Embryonic facial prominence (tissue), 1 donor: ENCODE data around the gene STARD6.
"Not testable (repeated sequence)": the region's sequence is repeated elsewhere in the genome, so short reads cannot be mapped to it uniquely, and the experiment has no call there.

Experiments used
- DNase-seq: peaks from one replicate; pipeline ENCODE4 v3.0.0-alpha.2; 2016; ENCODE audit errors: extremely low spot score

STARD6 gene, protein sequence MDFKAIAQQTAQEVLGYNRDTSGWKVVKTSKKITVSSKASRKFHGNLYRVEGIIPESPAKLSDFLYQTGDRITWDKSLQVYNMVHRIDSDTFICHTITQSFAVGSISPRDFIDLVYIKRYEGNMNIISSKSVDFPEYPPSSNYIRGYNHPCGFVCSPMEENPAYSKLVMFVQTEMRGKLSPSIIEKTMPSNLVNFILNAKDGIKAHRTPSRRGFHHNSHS

DNA sequence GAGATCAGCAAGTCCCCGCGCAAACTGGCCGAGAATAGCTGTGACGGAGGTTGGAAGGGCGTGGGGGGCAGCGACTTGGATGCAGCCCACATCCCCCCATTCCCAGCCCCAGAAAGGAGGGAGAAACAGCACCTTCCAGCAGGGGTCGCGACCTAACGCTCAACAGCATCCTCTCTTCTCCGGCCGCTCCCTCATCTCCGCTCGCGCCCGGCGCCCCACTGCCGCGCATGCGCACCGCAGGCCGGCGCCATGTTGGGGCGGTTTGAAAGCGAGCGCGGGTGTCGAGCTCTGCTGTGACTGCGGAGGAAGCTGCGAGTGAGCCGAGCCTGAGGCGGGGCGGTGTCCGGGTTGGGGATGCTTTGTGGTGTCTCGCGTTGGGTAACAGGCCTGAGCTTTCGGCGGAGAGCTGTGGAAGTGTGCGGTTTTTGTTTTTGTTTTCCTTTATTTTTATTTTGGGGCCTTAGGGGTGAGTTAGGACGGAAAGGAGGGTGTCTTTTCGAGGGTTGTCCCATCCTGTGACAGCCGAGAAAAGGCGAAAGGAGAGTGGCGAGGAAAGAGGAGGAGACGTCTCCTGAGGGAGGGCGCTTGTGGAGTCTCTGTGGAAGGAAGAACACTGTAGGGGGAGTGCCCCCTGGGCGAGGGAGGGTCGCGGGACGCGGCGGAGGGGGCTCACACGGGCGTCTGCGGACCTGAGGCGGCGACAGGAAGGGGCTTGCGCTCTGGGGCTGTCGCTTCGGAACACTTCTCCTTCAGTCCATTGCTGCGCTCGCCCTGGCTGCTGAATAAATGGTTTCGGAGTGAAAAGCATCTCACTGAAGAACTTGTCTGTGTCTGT, at the start of gene STARD6, which contains the start of gene C18orf54:
STARD6 (minus strand) TSS at position 199 of the 835 bp plus-strand sequence. CDS start 3,285 bp downstream, outside the sequence.
C18orf54 (plus strand) TSS at position 247 of the 835 bp plus-strand sequence. CDS start 2,667 bp downstream, outside the sequence.
- peak; percentile 77 for DNase-seq

DNA sequence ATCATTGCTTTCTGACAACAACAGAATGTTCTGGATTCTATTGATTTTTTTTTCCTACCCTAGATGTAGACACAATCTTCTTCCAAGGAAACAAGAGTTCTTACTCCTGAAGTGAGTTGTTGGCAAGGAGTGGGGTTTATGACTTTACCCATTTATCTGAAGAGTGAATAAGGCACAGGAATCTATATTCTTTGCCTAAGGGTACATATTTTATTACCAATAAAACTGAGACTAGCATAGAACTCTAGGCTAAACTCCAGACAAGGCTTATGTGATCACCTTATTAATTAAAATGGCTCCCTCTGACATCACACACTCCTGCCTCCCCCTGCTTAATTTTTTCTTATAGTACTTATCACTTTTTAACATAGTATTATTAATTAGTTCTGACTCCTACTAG, 47.6 kb upstream of the STARD6 start:
- DNase-seq = no peak

DNA sequence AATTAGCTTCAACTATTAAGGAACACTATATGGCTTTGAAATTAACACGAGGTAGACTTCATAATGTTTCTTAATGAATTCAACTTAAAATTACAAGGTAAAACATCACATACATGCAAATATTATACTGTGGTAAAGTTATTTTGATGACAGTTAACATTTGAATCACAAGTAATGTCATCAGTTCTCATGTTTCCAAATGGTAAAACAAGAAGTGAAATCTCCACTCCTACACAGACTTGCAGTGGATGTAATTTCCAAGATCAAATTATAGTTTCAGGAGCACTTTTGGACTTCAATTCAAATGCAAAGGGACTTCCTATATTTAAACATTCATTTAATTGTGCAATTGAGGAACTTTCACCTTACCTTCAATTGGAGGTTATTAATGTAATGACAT, 39.1 kb upstream of the STARD6 start:
- no peak for DNase-seq

DNA sequence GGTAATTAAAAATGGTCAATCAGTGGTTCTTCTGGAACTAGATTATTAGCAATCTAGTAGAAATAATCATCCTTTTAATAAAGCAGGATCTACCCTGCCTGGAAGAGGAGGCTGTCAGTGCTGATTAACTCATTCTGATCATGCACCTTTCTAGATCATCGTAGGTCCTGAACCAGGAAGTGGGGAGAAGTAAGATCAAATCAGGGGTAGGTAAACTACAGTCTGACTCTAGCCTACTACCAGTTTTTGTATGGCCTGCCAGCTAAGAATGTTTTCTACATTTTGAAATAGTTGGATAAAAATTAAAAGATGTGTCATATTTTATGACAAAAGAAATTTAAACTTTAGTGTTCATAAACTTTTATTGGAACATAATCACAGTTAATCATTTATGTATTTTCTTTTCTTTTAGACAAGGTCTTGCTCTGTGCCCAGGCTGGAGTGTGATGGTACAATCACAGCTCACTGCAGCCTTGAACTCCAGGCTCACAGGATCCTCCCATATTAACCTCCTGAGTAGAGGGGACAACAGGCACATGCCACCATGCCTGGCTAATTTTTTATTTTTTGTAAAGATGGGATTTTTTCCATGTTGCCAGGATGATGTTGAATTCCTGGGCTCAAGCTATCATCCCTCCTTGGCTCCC, 36.1 kb upstream of the STARD6 start:
- DNase-seq = no peak

DNA sequence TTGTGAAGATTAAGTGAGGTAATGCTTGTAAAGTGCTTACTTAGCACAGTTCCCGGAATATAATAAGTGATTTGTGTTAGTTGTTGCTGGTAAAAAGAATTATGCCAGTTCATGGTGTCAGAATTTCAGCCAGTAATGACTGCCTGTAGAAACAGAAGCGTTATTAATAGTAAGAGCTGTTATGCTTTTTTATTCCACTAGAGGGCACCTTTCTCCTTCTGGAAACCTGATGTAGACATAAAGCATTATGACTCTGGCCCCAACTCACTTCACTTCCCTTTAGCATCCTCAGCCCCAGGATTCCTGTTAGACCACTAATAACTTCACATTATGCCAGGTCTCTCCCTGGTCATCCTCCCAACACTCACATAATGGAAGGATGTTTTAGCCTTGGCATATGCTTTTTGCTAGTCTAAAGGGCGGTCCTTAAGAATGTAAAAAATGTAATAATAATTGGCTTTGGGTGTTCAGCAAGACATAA, 34.9 kb upstream of the STARD6 start:
- DNase-seq = peak; percentile 36

DNA sequence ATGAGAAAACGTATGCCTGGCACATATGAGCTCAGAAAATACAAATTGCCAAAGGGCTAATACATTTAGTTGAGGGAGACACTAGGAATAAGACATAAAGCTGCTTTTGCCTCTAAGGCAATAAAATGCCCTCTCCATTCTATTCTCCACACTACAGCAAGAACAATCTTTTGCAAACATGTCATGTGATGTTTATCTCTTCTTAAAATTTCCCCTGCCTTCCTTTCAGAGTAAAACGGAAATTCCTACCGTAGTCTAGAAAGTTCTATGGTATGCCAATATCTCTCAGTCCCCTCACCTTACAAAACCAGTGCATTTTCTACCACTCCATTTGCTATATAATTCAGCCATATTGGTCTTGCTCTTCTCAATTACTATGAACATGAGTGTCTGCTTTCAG, 33.2 kb upstream of the STARD6 start:
- DNase-seq = no peak

DNA sequence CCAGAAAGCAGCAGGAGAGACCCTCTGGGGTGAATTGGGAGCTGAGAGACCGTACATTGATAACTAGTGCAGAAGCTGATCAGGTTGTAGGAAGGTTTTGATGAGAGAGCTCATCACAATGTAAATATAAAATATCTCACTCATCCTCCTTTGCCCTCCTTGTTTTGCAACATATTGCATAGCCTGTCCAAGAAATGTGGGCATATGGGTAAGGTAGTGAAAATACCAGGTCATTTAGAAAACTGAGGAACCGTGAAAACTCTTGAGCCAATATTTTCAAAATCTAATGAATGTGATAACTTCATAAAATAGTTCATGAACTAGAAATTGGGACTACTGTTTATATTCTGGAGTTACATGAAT, 31.5 kb upstream of the STARD6 start:
- no peak for DNase-seq

DNA sequence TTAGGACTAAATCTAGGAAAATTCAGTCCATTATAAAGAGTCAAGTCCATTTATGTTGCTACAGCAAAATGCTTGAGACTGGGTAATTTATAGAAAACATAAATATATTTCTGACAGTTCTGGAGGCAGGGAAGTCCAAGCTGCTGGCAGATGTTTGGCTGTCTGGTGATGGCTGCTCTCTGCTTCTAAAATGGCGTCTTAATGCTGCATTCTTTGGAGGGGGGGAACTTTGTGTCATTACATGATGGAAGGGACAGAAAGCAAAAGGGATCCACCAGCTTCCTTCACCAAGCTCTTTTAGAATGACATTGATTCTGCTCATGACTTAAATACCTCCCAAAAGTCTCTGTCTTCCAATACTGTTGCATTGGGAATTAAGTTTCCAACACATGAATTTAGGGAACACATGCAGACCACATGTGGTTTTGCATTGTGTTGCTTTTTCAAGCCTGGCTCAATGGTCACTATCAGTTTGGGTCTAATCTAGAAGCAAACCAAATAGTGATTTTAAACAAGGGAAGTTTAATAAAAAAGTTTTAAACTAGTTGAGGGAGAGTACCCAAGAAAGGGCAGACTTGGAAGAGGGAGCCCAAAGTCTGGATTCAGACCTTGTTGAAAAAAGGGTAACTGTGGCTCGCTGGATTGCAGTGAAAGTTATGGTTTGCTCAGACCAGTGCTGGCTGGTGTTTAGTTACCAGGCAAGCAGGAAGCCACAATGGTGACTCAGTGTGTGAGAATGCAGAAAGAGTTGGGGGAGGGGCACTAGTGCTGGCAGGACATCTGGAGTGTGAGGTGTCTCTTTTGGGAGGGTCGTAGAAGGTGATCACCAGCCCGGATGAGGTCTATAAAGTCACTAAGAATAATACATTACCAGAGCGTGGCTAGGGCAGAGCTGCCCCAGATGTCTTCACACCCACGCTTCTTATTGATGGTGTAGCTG, 30.8 kb upstream of the STARD6 start:
- DNase-seq = no peak

DNA sequence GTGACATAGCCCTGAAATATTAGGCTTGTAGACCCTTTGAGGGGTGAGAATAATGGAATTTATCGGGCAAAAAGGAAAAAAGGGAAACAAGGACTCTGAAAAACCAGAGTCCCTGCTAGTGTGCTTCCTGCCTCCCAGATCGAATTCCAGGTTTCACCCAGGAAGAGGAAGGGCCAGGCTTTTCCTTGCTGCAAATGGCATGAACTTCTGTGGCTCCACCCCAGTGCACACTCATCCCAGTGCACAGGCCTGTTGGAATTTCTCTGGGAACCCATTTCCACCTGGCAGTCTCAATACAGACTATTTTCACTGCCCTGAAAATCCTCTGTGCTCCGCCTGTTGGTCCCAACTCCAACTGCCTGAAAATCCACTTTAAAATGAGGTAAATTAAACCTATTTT, 30.0 kb upstream of the STARD6 start:
- DNase-seq = no peak

DNA sequence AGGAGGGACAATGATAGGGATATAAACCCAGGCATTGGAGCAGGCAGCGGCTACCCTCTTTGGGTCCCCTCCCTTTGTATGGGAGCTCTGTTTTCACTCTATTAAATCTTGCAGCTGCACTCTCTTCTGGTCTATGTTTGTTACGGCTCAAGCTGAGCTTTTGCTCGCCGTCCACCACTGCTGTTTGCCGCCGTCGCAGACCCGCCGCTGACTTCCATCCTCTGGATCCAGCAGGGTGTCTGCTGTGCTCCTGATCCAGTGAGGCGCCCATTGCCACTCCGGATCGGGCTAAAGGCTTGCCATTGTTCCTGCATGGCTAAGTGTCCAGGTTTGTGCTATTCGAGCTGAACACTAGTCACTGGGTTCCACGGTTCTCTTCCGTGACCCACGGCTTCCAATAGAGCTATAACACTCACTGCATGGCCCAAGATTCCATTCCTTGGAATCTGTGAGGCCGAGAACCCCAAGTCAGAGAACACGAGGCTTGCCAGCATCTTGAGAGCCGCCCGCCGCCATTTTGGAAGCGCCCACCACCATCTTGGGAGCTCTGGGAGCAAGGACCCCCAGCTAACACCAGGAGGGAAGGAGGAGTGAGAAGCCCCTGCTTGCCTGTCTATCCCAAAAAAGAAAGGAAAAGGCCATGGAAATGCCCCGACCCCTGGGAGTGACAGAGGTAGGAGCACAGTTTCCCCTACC, 29.3 kb upstream of the STARD6 start:
- DNase-seq = not testable (repeated sequence)

DNA sequence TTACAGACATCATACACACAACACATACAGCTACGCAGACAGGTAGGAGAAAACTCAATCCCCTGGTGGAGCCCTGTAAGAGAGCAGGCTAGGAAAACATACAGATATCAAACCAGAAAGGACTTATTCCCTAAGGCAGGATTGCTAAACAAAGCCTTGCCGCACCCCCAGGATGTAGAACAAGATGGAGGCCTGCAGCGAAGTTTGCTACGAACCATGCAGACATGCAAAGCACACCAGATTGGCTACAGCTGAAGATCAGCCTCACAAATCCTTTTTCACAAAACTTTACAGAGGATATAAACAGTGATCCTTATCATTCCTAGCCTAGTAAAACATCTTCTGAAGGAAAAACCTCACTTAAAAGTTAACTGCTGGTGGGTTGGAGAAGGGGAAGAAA, 28.4 kb upstream of the STARD6 start:
- DNase-seq = no peak

DNA sequence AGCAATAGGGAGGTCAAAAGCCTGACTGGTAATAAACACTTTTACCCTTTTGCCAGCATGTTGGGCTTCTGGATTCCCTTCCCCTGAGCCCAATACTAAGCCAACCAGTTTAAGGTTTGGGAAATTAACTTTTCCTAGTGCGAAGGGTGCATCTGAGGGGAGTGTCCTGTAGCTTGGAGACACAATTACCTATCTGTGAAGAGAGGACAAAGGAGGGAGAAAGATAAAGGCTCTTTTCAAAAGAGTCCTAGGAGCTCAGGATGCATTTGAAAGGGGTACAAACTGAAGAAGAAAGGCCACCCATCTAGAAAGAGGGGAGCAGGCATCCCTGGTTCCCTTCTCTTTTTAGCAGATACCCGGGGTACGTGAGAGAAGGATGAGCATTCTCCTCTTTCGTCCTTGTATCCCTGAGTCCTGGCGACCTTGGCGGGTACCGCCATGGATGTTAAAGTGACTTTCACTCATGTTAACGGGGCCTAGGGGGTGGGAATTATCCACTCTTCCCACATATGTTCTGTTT, 25.1 kb upstream of the STARD6 start:
- no peak for DNase-seq

DNA sequence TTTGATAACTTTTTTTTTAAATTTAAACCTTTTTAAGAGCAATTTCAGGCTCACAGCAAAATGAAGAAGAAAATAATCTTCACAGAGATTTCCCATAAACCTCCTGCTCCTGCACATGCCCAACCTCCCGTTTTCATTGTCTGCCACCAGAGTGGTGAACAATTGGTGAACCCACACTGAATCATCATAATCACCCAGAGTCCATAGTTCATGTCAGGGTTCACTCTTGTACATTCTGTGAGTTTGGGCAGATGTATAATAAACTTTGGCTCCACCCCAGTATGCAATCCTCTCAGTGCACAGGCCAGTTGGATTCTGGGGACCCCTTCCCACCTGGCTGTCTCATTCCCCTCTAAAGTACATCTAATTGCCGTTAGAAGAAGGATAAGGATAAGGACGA, 24.4 kb upstream of the STARD6 start:
- DNase-seq = no peak

DNA sequence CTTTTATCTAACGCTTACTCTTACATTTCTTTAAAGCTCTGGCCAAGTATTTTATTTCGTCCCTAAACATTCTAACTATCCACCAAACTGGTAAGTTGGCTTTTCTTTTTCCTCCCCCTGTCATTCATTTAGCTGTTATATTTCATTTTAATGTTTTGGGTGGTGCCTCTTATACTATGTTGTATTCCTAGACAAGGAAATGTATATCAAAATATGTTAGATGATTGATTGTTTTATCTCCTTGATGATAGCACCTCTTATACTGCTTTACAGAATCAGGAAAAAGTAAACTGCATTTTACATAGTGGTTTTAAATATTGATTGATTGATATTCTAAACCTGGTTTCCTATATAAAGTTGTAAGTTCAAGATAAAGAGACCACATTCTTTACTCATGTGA, 24.0 kb upstream of the STARD6 start:
- DNase-seq = no peak

DNA sequence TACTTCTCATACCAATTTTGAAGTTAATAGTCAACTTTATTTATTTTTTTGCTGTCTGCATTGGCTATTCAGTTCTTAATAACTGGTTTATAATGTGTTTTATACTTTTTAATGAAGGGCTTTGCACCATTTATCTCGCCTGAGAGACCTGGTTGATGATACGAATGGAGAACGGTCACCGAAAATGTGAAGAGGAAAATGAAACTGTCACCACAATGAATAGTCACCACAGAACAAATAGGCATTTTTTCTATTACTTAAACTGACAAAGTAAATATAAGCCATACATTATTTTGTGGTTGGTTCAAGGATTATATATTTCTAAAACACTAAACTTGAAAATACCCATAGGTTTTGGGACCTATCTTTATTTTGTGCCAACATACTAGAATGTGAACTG, 20.4 kb upstream of the STARD6 start:
- DNase-seq = no peak

DNA sequence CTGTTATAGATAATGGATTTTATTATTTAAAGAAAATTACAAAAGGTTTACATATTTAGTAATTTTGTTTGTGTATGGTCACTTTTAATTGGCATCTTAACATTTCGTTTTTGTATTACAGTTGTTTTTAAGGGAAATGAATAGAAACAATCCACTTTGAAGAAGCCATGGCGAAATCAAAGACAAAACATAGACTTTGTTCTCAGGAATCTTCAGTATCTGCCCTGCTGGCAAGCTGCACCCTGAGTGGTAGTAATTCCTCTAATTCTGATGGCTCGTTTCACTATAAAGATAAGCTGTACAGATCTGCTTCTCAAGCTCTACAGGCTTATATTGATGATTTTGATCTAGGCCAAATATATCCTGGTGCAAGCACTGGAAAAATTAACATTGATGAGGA, 2.7 kb upstream of the STARD6 start:
- no peak for DNase-seq

DNA sequence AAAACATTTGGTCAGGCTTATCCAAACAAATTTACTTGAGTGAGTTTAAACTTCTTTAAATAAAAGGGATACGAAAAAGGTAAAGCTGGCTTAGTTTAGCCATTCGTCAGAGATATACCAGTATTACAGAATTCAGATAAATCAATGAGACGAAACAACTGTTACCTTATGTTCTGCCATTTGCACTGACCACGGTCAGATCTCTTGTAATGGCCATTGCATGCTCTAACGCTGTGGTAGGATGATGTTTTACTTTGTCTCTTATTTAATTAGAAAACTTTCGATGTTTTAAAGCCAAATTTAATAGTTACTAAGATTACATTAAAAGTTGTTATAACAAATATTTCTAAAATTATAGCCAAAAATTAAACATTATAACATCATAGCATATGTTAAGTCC, 1.6 kb upstream of the STARD6 start:
- DNase-seq = no peak

DNA sequence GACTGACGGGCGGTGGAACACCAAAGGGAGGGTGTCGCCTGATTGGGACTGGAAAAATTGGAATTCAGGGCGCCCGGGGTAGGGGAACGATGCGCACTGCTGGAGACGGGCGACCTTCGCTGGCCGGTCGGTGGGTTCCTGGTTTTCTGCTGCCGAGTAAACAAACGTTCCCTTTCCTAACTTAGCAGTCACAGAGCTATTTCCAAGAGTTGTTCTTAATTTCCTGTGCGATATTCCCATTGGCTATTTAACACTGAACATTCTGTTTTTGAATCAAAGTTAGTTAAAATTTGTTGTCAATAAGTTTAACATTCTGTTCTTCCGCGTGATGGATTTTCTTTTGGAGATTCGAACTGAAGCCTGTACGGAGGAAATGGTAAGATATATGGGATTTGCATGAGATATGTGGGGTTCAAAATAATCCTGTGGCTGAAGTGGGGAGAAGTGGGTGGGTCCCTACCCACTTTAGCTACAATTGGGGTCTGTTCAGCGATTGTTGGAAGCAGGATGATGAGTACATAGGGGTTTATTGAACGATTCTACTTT, 910 bp upstream of the STARD6 start:
- no peak for DNase-seq

DNA sequence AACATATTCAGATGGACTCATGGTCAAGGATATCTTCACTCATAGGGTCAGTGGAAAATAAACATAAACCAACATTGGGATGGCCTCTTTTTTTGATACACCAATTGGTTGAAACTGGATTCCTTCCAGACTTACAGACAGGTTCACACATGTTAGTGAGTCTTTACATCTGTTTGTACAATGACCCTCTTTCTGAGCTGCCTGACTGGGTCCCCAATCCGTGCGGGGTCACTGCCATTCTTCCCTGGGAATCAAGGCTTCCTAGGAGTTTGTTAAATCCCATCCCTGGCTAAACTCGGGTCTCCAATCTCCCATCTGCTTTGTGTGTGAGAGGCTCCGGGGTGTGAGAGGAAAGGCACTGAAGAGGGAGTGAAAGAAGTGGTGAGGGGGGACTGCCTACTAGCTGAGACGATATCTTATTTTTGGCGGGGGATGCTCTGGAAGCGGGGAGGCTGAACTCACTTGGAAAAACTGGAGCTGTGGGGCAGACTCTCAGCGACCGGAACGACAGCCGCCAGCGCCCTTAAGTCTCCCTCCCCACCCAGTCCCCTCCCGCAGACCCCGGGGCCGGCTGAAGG, 487 bp downstream of the STARD6 start:
- DNase-seq = no peak

DNA sequence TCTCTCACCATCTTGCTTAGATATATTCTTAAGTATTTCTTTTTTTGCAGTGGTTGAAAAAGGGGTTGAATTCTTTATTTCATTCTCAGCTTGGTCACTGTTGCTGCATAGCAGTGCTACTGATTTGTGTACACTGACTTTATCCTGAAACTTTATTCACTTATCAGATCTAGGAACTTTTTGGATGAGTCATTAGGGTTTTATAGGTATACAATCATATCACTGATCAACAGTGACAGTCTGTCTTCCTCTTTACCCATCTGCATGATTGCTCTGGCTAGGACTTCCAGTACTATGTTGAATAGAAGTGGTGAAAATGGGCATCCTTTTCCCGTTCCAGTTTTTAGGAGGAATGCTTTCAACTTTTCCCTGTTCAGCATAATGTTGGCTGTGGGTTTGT, 6.5 kb downstream of the STARD6 start:
- DNase-seq = no peak
